HepG2 (cell line): Measurements from ENCODE around the gene KLF13. TPM values are rescaled to one million over a fixed set of nuclear protein-coding genes. Genes with fewer than 3 reads are reported as not detected.

Experiments used
- ATAC-seq: fragments of 200-7000 bp; cut with Tn5 transposase; 3 replicates; pipeline ENCODE4 v1.9.1; 2020; ENCODE audit warnings: mild to moderate bottlenecking, moderate library complexity
- BruUV-seq: library from RNA; stranded (reverse); fragments of 400-500 nt; replicated peaks from 2 replicates; lab custom pipeline; 2021; lab: Mats Ljungman, UMichigan
- CTCF ChIA-PET: fragments of 300-600 bp; formaldehyde crosslinking; extraction: SDS; loops from one replicate; lab custom pipeline; 2021; ENCODE audit warnings: low total read pairs, inconsistent platforms, low intra/inter-chr PET ratio; lab: Yijun Ruan, JAX
- POLR2A ChIA-PET: fragments of 350-600 bp; sonication (Branson Sonifier 250); formaldehyde crosslinking; loops from one replicate; lab custom pipeline; 2020; ENCODE audit warnings: antibody characterized with exemption, inconsistent platforms; lab: Yijun Ruan, JAX
- DNase-seq: peaks from one replicate; pipeline ENCODE4 v3.0.0-alpha.2; 2015; ENCODE audit warnings: low spot score
- FAIRE-seq: peaks from 3 replicates; lab custom pipeline; 2011; peaks lifted over from hg19 to GRCh38; lab: Jason Lieb, UNC
- H2AFZ ChIP-seq: one replicate; pipeline ENCODE4 v1.6.1; 2011; ENCODE audit warnings: low read length, inconsistent platforms
- H3K27ac ChIP-seq: fragments of 300-600 bp; 3 replicates; pipeline ENCODE4 v1.8.0; 2011; ENCODE audit warnings: mixed run types, mild to moderate bottlenecking, mixed read lengths, low read length, inconsistent platforms; ENCODE audit not compliant: insufficient read depth; ENCODE audit errors: extremely low read length
- H3K27me3 ChIP-seq, 2 experiments: fragments of 200-600 bp in 1 of 2; 2 replicates in 1 of 2; 3 replicates in 1 of 2; pipeline versions ENCODE4 v1.6.0 to v1.8.0; 2011; ENCODE audit warnings: low read length in 2 of 2, mild to moderate bottlenecking in 2 of 2, moderate library complexity in 2 of 2, inconsistent platforms in 1 of 2; ENCODE audit not compliant: insufficient read depth in 2 of 2, control insufficient read depth in 1 of 2
- H3K36me3 ChIP-seq, 2 experiments: fragments of 200-600 bp in 1 of 2; replicated peaks in 1 of 2; 2 replicates in 1 of 2; 3 replicates in 1 of 2; pipeline versions ENCODE4 v1.5.1 to v1.8.0; 2011; ENCODE audit warnings: low read length in 2 of 2, inconsistent platforms in 1 of 2; ENCODE audit not compliant: insufficient read depth in 2 of 2, control insufficient read depth in 1 of 2
- H3K4me1 ChIP-seq: 2 replicates; pipeline ENCODE4 v1.5.1; 2012; ENCODE audit warnings: low read length, inconsistent platforms; ENCODE audit not compliant: insufficient read depth
- H3K4me2 ChIP-seq: 2 replicates; pipeline ENCODE4 v1.6.0; 2011; ENCODE audit warnings: low read depth, low read length, inconsistent platforms
- H3K4me3 ChIP-seq, 3 experiments: fragments of 200-600 bp in 1 of 3; sonication (generic), shearing (Covaris generic) in 1 of 3; replicated peaks in 1 of 3; 2 replicates each; pipeline ENCODE4 v1.5.1; 2011 to 2016; ENCODE audit warnings: low read length in 3 of 3, inconsistent platforms in 2 of 3, low read depth in 2 of 3, mild to moderate bottlenecking in 2 of 3, control low read depth in 1 of 3, mixed read lengths in 1 of 3; ENCODE audit not compliant: insufficient read depth in 1 of 3
- H3K79me2 ChIP-seq: one replicate; pipeline ENCODE4 v1.6.1; 2011; ENCODE audit warnings: low read length, inconsistent platforms; ENCODE audit not compliant: insufficient read depth
- H3K9ac ChIP-seq: 2 replicates; pipeline ENCODE4 v1.6.0; 2011; ENCODE audit warnings: mild to moderate bottlenecking, low read depth, low read length, inconsistent platforms; ENCODE audit not compliant: insufficient read depth
- H3K9me3 ChIP-seq: 2 replicates; pipeline ENCODE4 v1.5.1; 2012; ENCODE audit warnings: mild to moderate bottlenecking, low read length
- H4K20me1 ChIP-seq: 2 replicates; pipeline ENCODE4 v1.6.0; 2011; ENCODE audit warnings: inconsistent platforms, mild to moderate bottlenecking, low read length, moderate library complexity; ENCODE audit not compliant: insufficient read depth
- HHEX ChIP-seq: IDR thresholded peaks from 2 replicates; pipeline ENCODE4 v1.6.1; 2016; ENCODE audit warnings: control low read depth
- HMG20A ChIP-seq: IDR thresholded peaks from 2 replicates; pipeline ENCODE4 v1.6.1; 2016; ENCODE audit warnings: borderline replicate concordance
- NFKBIZ ChIP-seq: IDR thresholded peaks from 2 replicates; pipeline ENCODE4 v1.6.1; 2018; ENCODE audit warnings: missing genetic modification reagents, missing compliant biosample characterization
- NR1H2 ChIP-seq: sonication (generic); formaldehyde crosslinking; IDR thresholded peaks from 2 replicates; pipeline ENCODE4 v1.8.1; 2022; ENCODE audit warnings: low read depth, missing genetic modification reagents, borderline replicate concordance
- RBM22 ChIP-seq: fragments of 200-400 bp; formaldehyde crosslinking; optimal IDR thresholded peaks from 2 replicates; pipeline ENCODE3; 2017; ENCODE audit warnings: mild to moderate bottlenecking, low read length, moderate library complexity
- ZBTB38 ChIP-seq: sonication (generic); formaldehyde crosslinking; IDR thresholded peaks from 2 replicates; pipeline ENCODE4 v1.5.1; 2020; ENCODE audit warnings: mild to moderate bottlenecking, missing genetic modification reagents
- ZFY ChIP-seq: sonication (generic); formaldehyde crosslinking; IDR thresholded peaks from 2 replicates; pipeline ENCODE4 v1.4.0; 2020; ENCODE audit warnings: missing genetic modification reagents
- ZNF354B ChIP-seq: sonication (generic); formaldehyde crosslinking; IDR thresholded peaks from 2 replicates; pipeline ENCODE4 v1.8.0; 2022; ENCODE audit warnings: mild to moderate bottlenecking, missing genetic modification reagents
- WGBS: methylation state at CpG from one replicate; pipeline ENCODE4 v1.1.6; 2017; ENCODE audit warnings: low lambda C conversion rate; 5-methylcytosine and 5-hydroxymethylcytosine counted together
- in situ Hi-C: cut with HindIII; loops from 2 replicates; pipeline ENCODE4 v1.10.0; 2017; ENCODE audit warnings: low pct_unique_long_range_greater_than_20kb; ENCODE audit not compliant: extremely low pct_ligation_motif_present
- intact Hi-C: fragments of 100-400 bp; cut with micrococcal nuclease; formaldehyde crosslinking; loops from one replicate; pipeline ENCODE4 v1.10.0; 2022; ENCODE audit not compliant: unreplicated experiment
- polyA plus RNA-seq, 8 experiments: library from polyadenylated mRNA; depleted of rRNA in 3 of 8; stranded (reverse) in 7 of 8; unstranded in 1 of 8; fragments of >200 nt; fragmentation: Illumina TruSeq in 4 of 8; extraction: Trizol in 4 of 8; gene quantifications; 2 replicates each; pipeline versions ENCODE4 v1.2.1 to v1.2.3, GENCODE V29; 2011 to 2016; ENCODE audit warnings: low read depth in 4 of 8, missing spikeins in 1 of 8, mixed read lengths in 1 of 8; ENCODE audit not compliant: insufficient read depth in 1 of 8
- total RNA-seq, 5 experiments: library from RNA; depleted of rRNA; stranded (reverse); fragments of >200 nt; fragmentation: Illumina TruSeq; extraction: Trizol; gene quantifications; 2 replicates each; pipeline ENCODE4 v1.2.3, GENCODE V29; 2016; ENCODE audit warnings: low read depth in 1 of 5
- TF ChIP-seq, protein P1 (sequence below): sonication (generic); formaldehyde crosslinking; IDR thresholded peaks from 2 replicates; pipeline ENCODE4 v1.4.0; 2020; ENCODE audit warnings: missing genetic modification reagents, borderline replicate concordance
- TF ChIP-seq, protein P2 (sequence below): sonication (generic); formaldehyde crosslinking; IDR thresholded peaks from 2 replicates; pipeline ENCODE4 v1.4.0; 2020; ENCODE audit warnings: missing genetic modification reagents, borderline replicate concordance

The KLF13 gene
- total and polyA plus RNA-seq, 2 of the 13 experiments (the other 11 are each of a cell fraction or from before 2014, with no cell fraction given) = 16.8 to 25.1 TPM

DNA sequence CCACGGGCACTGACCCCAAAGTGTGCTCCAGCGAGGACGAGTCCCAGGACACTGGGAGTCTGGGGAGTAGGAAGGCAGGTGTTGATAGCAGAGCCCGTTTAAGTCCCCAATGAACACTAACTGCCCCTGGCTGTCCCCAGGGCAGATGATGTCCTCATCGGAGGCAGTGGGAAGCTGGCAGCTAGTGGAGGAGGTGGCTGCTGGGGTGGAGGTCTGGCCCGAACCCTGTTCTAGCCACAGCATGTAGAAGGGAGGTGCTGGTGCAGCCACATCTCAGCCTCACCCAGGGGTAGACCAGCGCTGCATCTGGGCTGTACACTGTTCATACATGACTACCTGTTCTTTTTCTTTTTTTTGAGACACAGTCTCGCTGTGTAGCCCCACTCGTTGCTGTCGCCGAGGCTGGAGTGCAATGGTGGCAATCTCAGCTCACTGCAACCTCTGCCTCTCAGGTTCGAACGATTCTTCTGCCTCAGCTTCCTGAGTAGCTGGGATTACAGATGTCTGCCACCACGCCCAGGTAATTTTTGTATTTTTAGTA is 51.8 kb downstream of the KLF13 start:
- ATAC-seq = no peak
- no peak for DNase-seq
- Histone ChIP-seq H3K9me3 (no peaks in the 10 kb centered on the region), H3K36me3 (peaks cover 5 to 7% of the 10 kb centered on the region in 2 experiments; a peak in 4 of 5 replicates), H3K9ac (no peak overlapping the region), H4K20me1 (no peaks in the 10 kb centered on the region), H3K4me3 (no peak overlapping the region), H3K4me2 (no peak overlapping the region), H2AFZ (no peak overlapping the region), H3K27ac (no peak overlapping the region), H3K27me3 (no peaks in the 10 kb centered on the region), H3K4me1 (peaks cover 22% of the 10 kb centered on the region), H3K79me2 (no peaks in the 10 kb centered on the region)
- POLR2A ChIA-PET = no interaction called here
- CTCF ChIA-PET = no interaction called here
- in situ Hi-C loops = no loop called here
- TF ChIP-seq NFKBIZ (CRISPR knock-in tag) = no peak
- TF ChIP-seq, protein P1, sequence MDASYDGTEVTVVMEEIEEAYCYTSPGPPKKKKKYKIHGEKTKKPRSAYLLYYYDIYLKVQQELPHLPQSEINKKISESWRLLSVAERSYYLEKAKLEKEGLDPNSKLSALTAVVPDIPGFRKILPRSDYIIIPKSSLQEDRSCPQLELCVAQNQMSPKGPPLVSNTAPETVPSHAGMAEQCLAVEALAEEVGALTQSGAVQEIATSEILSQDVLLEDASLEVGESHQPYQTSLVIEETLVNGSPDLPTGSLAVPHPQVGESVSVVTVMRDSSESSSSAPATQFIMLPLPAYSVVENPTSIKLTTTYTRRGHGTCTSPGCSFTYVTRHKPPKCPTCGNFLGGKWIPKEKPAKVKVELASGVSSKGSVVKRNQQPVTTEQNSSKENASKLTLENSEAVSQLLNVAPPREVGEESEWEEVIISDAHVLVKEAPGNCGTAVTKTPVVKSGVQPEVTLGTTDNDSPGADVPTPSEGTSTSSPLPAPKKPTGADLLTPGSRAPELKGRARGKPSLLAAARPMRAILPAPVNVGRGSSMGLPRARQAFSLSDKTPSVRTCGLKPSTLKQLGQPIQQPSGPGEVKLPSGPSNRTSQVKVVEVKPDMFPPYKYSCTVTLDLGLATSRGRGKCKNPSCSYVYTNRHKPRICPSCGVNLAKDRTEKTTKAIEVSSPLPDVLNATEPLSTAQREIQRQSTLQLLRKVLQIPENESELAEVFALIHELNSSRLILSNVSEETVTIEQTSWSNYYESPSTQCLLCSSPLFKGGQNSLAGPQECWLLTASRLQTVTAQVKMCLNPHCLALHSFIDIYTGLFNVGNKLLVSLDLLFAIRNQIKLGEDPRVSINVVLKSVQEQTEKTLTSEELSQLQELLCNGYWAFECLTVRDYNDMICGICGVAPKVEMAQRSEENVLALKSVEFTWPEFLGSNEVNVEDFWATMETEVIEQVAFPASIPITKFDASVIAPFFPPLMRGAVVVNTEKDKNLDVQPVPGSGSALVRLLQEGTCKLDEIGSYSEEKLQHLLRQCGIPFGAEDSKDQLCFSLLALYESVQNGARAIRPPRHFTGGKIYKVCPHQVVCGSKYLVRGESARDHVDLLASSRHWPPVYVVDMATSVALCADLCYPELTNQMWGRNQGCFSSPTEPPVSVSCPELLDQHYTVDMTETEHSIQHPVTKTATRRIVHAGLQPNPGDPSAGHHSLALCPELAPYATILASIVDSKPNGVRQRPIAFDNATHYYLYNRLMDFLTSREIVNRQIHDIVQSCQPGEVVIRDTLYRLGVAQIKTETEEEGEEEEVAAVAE = no peak
- intact Hi-C loops = no loop called here
- 100% methylated on average over 11 of the region's 14 CpGs for WGBS
- BruUV-seq = no TSS peak
- FAIRE-seq = no peak

DNA sequence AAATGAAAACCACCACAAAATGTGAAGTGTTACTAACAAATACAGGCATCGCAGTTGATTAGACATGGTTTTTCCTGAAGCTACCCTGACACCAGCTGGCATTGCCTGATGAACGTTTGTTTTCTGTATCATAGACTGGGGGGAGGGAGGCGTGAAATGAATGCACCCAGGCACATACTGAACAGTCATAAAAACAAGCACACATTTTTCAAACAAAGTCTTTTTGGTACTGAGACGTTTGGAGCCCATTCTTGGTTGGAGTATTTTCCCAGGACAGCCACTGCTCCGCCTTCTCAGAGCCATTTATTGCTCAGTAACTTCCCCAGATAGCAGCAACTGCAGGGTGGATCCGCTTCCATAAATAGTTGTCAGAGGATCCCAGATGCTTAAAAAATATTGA is 52.4 kb downstream of the KLF13 start:
- CTCF ChIA-PET = no interaction called here
- POLR2A ChIA-PET = no interaction called here
- no peak for FAIRE-seq
- Histone ChIP-seq H3K4me1 (peaks cover 24% of the 10 kb centered on the region), H3K4me2 (no peak overlapping the region), H4K20me1 (no peaks in the 10 kb centered on the region), H3K79me2 (no peaks in the 10 kb centered on the region), H3K9ac (no peak overlapping the region), H3K27ac (no peak overlapping the region), H3K27me3 (no peaks in the 10 kb centered on the region), H2AFZ (no peak overlapping the region), H3K4me3 (no peak overlapping the region), H3K36me3 (peaks cover under 1 to 5% of the 10 kb centered on the region in 2 experiments; a peak in 2 of 5 replicates), H3K9me3 (no peaks in the 10 kb centered on the region)
- no peak for ATAC-seq
- in situ Hi-C loops = no loop called here
- WGBS = 94% methylated on average over 6 of the region's 6 CpGs
- intact Hi-C loops = no loop called here
- no TSS peak for BruUV-seq
- DNase-seq = no peak
- TF ChIP-seq ZBTB38 (CRISPR knock-in tag) = no peak
- TF ChIP-seq NR1H2 (CRISPR knock-in tag) = no peak
- no peak for TF ChIP-seq ZNF354B (CRISPR knock-in tag)
- TF ChIP-seq, protein P2, sequence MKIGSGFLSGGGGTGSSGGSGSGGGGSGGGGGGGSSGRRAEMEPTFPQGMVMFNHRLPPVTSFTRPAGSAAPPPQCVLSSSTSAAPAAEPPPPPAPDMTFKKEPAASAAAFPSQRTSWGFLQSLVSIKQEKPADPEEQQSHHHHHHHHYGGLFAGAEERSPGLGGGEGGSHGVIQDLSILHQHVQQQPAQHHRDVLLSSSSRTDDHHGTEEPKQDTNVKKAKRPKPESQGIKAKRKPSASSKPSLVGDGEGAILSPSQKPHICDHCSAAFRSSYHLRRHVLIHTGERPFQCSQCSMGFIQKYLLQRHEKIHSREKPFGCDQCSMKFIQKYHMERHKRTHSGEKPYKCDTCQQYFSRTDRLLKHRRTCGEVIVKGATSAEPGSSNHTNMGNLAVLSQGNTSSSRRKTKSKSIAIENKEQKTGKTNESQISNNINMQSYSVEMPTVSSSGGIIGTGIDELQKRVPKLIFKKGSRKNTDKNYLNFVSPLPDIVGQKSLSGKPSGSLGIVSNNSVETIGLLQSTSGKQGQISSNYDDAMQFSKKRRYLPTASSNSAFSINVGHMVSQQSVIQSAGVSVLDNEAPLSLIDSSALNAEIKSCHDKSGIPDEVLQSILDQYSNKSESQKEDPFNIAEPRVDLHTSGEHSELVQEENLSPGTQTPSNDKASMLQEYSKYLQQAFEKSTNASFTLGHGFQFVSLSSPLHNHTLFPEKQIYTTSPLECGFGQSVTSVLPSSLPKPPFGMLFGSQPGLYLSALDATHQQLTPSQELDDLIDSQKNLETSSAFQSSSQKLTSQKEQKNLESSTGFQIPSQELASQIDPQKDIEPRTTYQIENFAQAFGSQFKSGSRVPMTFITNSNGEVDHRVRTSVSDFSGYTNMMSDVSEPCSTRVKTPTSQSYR (CRISPR knock-in tag) = no peak
- TF ChIP-seq HMG20A = no peak
- no peak for TF ChIP-seq HHEX
- TF ChIP-seq RBM22 = no peak
- no peak for TF ChIP-seq ZFY
